ENCODE data around the gene RYR3.

DNA sequence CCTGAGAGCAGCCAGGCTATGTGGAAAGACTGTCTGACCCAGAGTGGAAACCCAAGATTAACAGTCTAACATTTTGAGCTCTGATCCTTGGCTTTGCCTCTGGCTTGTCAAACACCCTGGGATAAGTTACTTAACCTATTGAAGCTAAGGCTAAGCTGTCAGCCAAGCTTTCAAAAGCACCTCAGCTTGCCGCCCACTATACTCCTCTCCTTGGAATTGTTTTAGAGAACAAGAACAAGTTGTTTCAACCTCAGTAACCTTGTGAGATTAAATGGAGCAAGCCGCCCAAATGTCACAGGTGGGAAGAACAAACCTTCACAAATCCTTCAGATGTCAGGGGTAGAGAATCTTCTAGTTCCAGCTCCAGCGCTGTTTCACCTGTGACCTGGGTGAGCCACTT, 235.1 kb downstream of the RYR3 start:
- TF ChIP-seq CTCF (IDR thresholded peaks at IDR 0.05; ENCODE audit: low read depth, low read length, poor library complexity, severe bottlenecking): no peak
- no peak for TF ChIP-seq EZH2phosphoT487 (IDR thresholded peaks at IDR 0.05; ENCODE audit: borderline replicate concordance, low read length)

All from DOHH2 (cell line).